Activated naive CD4-positive, alpha-beta T cell treated with anti-CD3 and anti-CD28 coated beads, Interleukin-2, amount 10 ng/mL, durations not matched to agents 7 days and 5 days (primary cell): Measurements from ENCODE around the gene RNF213.

Experiments
- CTCF ChIA-PET: fragments of 350-600 bp; sonication (Branson Sonifier 250); formaldehyde crosslinking; loops from one replicate; lab custom pipeline; 2021; ENCODE audit warnings: antibody characterized with exemption; lab: Charles Lee
- DNase-seq: peaks from one replicate; pipeline ENCODE4 v3.0.0-alpha.2; 2020
- H3K27ac Mint-ChIP-seq: one replicate; pipeline ENCODE4 v1.8.0; 2021; ENCODE audit warnings: mild to moderate bottlenecking, moderate library complexity, mixed read lengths
- H3K27me3 Mint-ChIP-seq: one replicate; pipeline ENCODE4 v1.8.0; 2021; ENCODE audit warnings: mild to moderate bottlenecking, mixed read lengths
- H3K36me3 Mint-ChIP-seq: one replicate; pipeline ENCODE4 v1.8.0; 2021; ENCODE audit warnings: mixed read lengths
- H3K4me1 Mint-ChIP-seq: one replicate; pipeline ENCODE4 v1.8.0; 2021; ENCODE audit warnings: mixed read lengths
- H3K4me3 Mint-ChIP-seq: one replicate; pipeline ENCODE4 v1.8.0; 2021; ENCODE audit warnings: mild to moderate bottlenecking, moderate library complexity, mixed read lengths
- H3K9me3 Mint-ChIP-seq: one replicate; pipeline ENCODE4 v1.8.0; 2021; ENCODE audit warnings: mixed read lengths

The RNF213 gene

DNA sequence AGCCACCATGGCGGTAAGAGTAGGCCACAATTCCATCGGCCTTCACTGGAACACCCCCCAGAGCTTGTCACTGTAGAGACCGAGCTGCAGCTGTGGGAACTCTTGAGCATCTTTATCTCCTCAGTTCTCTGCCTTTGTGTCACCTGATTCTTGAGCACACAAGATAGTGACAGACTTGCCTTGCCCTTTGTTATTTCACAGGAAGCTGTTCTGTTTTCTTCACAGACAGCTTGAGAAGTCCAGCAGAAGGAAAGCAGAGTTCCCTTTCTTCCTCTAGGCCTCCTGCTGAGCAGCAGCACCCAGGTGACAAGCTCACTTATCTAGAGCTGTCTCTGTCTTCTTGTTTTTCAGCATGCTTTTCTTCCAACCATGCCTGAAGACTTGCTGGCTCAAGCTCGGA lies 115.9 kb downstream of the RNF213 start:
- H3K27ac Mint-ChIP-seq: peak overlapping the region; percentile 40
- no peaks in the 10 kb centered on the region for H3K9me3 Mint-ChIP-seq
- DNase-seq: no peak
- H3K36me3 Mint-ChIP-seq: peaks cover 84% of the 10 kb centered on the region
- CTCF ChIA-PET: no interaction called here
- H3K27me3 Mint-ChIP-seq: no peaks in the 10 kb centered on the region
- no peaks in the 10 kb centered on the region for H3K4me1 Mint-ChIP-seq
- H3K4me3 Mint-ChIP-seq: no peak overlapping the region

DNA sequence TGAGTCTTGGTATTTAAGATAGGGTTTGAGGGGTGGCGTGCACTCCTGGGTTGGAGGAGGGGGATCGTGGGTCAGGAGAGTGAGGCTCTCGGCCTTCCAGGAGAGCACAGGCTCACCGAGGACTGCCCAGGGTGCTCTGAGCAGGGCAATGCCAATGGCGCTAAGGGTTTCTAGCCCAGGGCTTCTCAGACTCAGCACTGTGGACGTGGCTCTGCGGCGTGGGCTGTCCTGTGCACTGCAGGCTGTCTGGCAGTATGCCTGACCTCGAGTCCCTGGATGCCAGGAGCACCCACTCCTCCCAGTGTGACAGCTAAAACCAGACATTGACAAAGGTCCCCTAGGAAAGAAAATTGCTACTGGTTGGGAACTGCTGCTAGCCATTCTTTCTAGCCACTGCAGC lies 117.1 kb downstream of the RNF213 start:
- Mint-ChIP-seq H3K9me3 (no peaks in the 10 kb centered on the region), H3K27ac (no peak overlapping the region), H3K27me3 (no peaks in the 10 kb centered on the region), H3K4me1 (no peaks in the 10 kb centered on the region), H3K4me3 (no peak overlapping the region), H3K36me3 (peaks cover 81% of the 10 kb centered on the region)
- DNase-seq: peak; percentile 1
- CTCF ChIA-PET: interaction anchor here (1.0 kb wide), 1 partner anchor 8 kb away, joined by 4 read pairs; no protein-coding TSS in a partner anchor

DNA sequence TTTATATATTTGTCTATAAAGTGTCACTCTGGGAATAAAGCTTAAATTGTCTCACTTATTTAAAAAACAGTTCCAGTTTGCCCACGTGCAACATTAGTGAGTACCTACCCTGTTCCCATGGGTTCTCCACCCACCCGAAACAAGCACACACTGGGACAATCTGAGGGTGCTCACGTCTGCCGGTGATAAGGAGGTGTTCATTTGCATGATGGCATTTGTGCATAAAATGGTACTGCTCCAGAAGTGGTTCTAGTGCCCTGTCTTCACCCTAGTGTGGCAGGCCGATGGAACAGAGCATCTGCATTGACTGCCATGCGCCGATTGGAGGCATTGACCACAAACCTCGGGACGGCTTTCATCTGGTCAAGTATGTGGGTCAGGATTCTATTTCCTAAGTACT lies 118.7 kb downstream of the RNF213 start:
- Mint-ChIP-seq H3K4me1 (no peaks in the 10 kb centered on the region), H3K4me3 (no peak overlapping the region), H3K27me3 (no peaks in the 10 kb centered on the region), H3K27ac (no peak overlapping the region), H3K36me3 (peaks cover 88% of the 10 kb centered on the region), H3K9me3 (no peaks in the 10 kb centered on the region)
- CTCF ChIA-PET: no interaction called here
- DNase-seq: no peak

DNA sequence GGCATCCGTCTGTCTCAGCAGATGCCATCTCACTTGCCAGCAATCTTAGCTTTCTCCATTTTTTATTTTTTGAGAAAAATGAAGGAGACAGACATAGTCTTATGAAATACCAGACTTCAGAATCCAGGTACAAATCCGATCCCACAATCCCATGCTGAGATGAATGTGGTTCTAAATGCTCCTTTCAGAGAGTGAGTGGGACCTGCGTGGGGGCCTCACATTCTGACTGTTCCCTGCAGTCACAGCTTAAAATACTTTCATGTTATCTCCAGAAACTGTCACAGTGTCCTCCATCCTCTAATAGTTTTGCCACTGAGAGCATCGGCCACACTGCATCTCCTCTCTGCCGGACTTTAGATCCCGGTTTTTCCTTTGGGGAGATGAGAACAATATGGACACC lies 119.4 kb downstream of the RNF213 start:
- Mint-ChIP-seq H3K27me3 (no peaks in the 10 kb centered on the region), H3K9me3 (no peaks in the 10 kb centered on the region), H3K27ac (peak overlapping the region; percentile 42), H3K36me3 (peaks cover 87% of the 10 kb centered on the region), H3K4me3 (no peak overlapping the region), H3K4me1 (no peaks in the 10 kb centered on the region)
- DNase-seq: no peak
- CTCF ChIA-PET: interaction anchor here (0.8 kb wide), 1 partner anchor 17 kb away, joined by 3 read pairs; no protein-coding TSS in a partner anchor

DNA sequence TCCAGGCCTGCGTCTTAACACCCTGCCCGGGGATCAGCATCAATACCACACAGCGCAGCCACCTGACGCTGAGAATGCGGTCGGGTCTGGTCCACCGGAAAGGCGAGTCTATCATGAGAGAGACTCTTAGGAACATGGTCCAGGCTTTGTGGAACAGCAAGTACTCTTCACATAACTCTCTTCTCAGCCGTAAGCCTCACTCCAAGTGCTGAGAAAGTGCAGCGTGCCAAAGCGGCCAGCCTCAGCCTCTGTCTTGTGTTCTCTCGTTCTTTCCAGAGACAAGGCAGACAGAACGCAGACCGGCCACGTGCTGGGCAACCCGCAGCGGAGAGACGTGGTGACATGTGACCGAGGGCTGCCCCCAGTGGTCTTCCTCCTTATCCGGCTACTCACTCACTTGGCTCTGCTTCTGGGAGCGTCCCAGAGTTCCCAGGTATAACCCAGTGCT lies 119.9 kb downstream of the RNF213 start:
- no peaks in the 10 kb centered on the region for H3K9me3 Mint-ChIP-seq
- no peak overlapping the region for H3K4me3 Mint-ChIP-seq
- no peaks in the 10 kb centered on the region for H3K4me1 Mint-ChIP-seq
- H3K36me3 Mint-ChIP-seq: peaks cover 86% of the 10 kb centered on the region
- CTCF ChIA-PET: interaction anchor here (0.8 kb wide), 1 partner anchor 18 kb away, joined by 3 read pairs; no protein-coding TSS in a partner anchor
- DNase-seq: peak; percentile 13
- H3K27me3 Mint-ChIP-seq: no peaks in the 10 kb centered on the region
- peak overlapping the region; percentile 42 for H3K27ac Mint-ChIP-seq

- no peaks in the 10 kb centered on the region for H3K27me3 Mint-ChIP-seq
- DNase-seq: peak; percentile 16
- no peaks in the 10 kb centered on the region for H3K9me3 Mint-ChIP-seq
- peaks cover 87% of the 10 kb centered on the region for H3K36me3 Mint-ChIP-seq
- CTCF ChIA-PET: interaction anchor here (0.6 kb wide), 1 partner anchor 129 kb away, joined by 3 read pairs; no protein-coding TSS in a partner anchor
- no peaks in the 10 kb centered on the region for H3K4me1 Mint-ChIP-seq
- no peak overlapping the region for H3K4me3 Mint-ChIP-seq
- peak overlapping the region; percentile 42 for H3K27ac Mint-ChIP-seq
Measured at GRCh38 chr17:80381416-80381923, 120.8 kb downstream of the RNF213 start.

GRCh38 chr17:80382446-80382845 lies 121.8 kb downstream of the RNF213 start:
- no peaks in the 10 kb centered on the region for H3K27me3 Mint-ChIP-seq

GRCh38 chr17:80382956-80383355 lies 122.3 kb downstream of the RNF213 start:
- H3K27ac Mint-ChIP-seq: peak overlapping the region; percentile 54
- CTCF ChIA-PET: no interaction called here
- H3K27me3 Mint-ChIP-seq: no peaks in the 10 kb centered on the region
- peak; percentile 5 for DNase-seq
- H3K4me3 Mint-ChIP-seq: no peak overlapping the region
- H3K36me3 Mint-ChIP-seq: peaks cover 86% of the 10 kb centered on the region
- no peaks in the 10 kb centered on the region for H3K9me3 Mint-ChIP-seq
- H3K4me1 Mint-ChIP-seq: no peaks in the 10 kb centered on the region

More at GRCh38 chr17:80382446-80382845, 121.8 kb downstream of the RNF213 start:
- H3K4me1 Mint-ChIP-seq: no peaks in the 10 kb centered on the region
- DNase-seq: no peak
- no peaks in the 10 kb centered on the region for H3K9me3 Mint-ChIP-seq
- peak overlapping the region; percentile 19 for H3K27ac Mint-ChIP-seq
- peaks cover 87% of the 10 kb centered on the region for H3K36me3 Mint-ChIP-seq
- H3K4me3 Mint-ChIP-seq: no peak overlapping the region
- CTCF ChIA-PET: no interaction called here

GRCh38 chr17:80384078-80384960 lies 123.7 kb downstream of the RNF213 start:
- Mint-ChIP-seq H3K27ac (peak overlapping the region; percentile 54), H3K36me3 (peaks cover 87% of the 10 kb centered on the region), H3K27me3 (no peaks in the 10 kb centered on the region), H3K9me3 (no peaks in the 10 kb centered on the region), H3K4me1 (no peaks in the 10 kb centered on the region), H3K4me3 (no peak overlapping the region)
- peak; percentile 19 for DNase-seq
- CTCF ChIA-PET: no interaction called here

- no peaks in the 10 kb centered on the region for H3K27me3 Mint-ChIP-seq
- CTCF ChIA-PET: no interaction called here
- peak; percentile 20 for DNase-seq
- H3K9me3 Mint-ChIP-seq: no peaks in the 10 kb centered on the region
- H3K4me1 Mint-ChIP-seq: no peaks in the 10 kb centered on the region
- peaks cover 85% of the 10 kb centered on the region for H3K36me3 Mint-ChIP-seq
- H3K4me3 Mint-ChIP-seq: no peak overlapping the region
- H3K27ac Mint-ChIP-seq: no peak overlapping the region
Measured at GRCh38 chr17:80385046-80385445, 124.4 kb downstream of the RNF213 start.

DNA sequence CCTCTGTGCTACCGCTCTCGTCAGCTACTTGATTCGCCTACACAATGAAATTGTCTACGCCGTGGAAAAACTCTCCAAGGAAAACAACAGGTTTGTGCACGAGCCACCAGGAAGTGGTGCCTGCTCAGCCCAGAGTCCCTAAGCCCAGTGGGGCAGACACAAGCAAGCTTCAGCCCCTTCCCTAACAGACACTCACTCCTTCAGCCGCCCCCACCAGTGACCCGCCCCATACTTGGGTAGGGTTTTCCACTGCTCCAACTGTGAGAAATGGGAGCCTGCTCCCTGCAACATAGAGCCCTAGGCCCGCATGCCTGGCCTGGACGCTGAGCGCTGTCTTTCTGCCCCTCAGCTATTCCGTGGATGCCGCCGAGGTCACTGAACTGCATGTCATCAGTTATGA lies 125.7 kb downstream of the RNF213 start:
- no peaks in the 10 kb centered on the region for H3K27me3 Mint-ChIP-seq
- DNase-seq: no peak
- peaks cover 81% of the 10 kb centered on the region for H3K36me3 Mint-ChIP-seq
- CTCF ChIA-PET: interaction anchor here (0.9 to 1.1 kb wide), 2 partner anchors 9 to 24 kb away, joined by 3 to 4 read pairs; no protein-coding TSS in a partner anchor
- no peak overlapping the region for H3K4me3 Mint-ChIP-seq
- no peaks in the 10 kb centered on the region for H3K9me3 Mint-ChIP-seq
- peak overlapping the region; percentile 24 for H3K27ac Mint-ChIP-seq
- no peaks in the 10 kb centered on the region for H3K4me1 Mint-ChIP-seq

GRCh38 chr17:80387071-80387470 lies 126.4 kb downstream of the RNF213 start:
- no peak overlapping the region for H3K27ac Mint-ChIP-seq
- H3K4me1 Mint-ChIP-seq: no peaks in the 10 kb centered on the region
- H3K27me3 Mint-ChIP-seq: no peaks in the 10 kb centered on the region
- H3K9me3 Mint-ChIP-seq: no peaks in the 10 kb centered on the region
- CTCF ChIA-PET: interaction anchor here (0.5 to 1.1 kb wide), 2 partner anchors 25 to 273 kb away, joined by 3 read pairs; no protein-coding TSS in a partner anchor
- no peak overlapping the region for H3K4me3 Mint-ChIP-seq
- peak; percentile 15 for DNase-seq
- peaks cover 79% of the 10 kb centered on the region for H3K36me3 Mint-ChIP-seq

DNA sequence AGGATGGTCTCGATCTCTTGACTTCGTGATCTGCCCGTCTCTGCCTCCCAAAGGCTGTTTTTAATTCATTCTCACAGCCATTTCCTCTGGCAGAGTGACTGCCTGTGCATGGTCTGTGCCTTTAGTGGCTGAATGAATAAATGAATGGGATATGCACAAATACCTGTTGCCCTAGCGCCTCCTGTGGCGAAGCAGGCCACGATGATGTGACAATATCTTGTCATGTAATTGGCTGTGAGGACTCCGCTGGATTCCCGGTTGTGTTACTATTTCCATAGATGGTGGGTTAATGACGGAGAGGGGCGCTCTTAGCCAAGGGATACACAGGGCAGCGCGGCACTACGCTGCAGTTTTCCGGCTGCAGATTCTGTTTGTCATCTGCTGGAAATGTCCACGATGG lies 127.5 kb downstream of the RNF213 start:
- CTCF ChIA-PET: no interaction called here
- no peaks in the 10 kb centered on the region for H3K9me3 Mint-ChIP-seq
- H3K36me3 Mint-ChIP-seq: peaks cover 73% of the 10 kb centered on the region
- DNase-seq: no peak
- peak overlapping the region; percentile 28 for H3K27ac Mint-ChIP-seq
- H3K27me3 Mint-ChIP-seq: no peaks in the 10 kb centered on the region
- H3K4me1 Mint-ChIP-seq: no peaks in the 10 kb centered on the region
- H3K4me3 Mint-ChIP-seq: no peak overlapping the region

DNA sequence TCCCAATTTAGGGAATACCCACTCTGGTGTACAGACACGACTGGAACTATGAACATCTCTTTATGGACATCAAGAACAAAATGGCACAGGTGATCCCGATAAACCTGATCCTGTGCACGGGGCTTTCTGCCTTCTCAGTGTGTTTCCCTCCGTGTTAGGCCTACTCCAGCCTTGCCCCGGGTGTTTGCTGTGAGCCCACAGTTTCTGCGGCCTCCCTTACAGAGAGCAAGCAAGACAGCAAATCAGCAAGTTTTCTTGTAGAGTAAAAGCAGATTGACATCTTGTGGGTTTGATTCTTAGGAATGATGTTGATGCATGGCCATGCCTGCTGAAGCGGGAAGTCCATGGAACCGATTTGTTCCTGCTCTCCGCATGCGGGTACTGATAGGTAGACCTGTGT lies 127.9 kb downstream of the RNF213 start:
- H3K27ac Mint-ChIP-seq: peak overlapping the region; percentile 24
- peaks cover 72% of the 10 kb centered on the region for H3K36me3 Mint-ChIP-seq
- CTCF ChIA-PET: no interaction called here
- no peak for DNase-seq
- no peaks in the 10 kb centered on the region for H3K9me3 Mint-ChIP-seq
- H3K27me3 Mint-ChIP-seq: no peaks in the 10 kb centered on the region
- no peak overlapping the region for H3K4me3 Mint-ChIP-seq
- no peaks in the 10 kb centered on the region for H3K4me1 Mint-ChIP-seq
